IPS DF 4.7 (cell line): Measurements from ENCODE around the gene ATP5F1D.
"Not testable (repeated sequence)": the region's sequence is repeated elsewhere in the genome, so short reads cannot be mapped to it uniquely, and the experiment has no call there.

ENCODE experiments used
- DNase-seq: peaks from one replicate; pipeline ENCODE4 v3.0.0-alpha.2; 2013; ENCODE audit warnings: low spot score; ENCODE audit errors: extremely low read depth

The ATP5F1D gene

GRCh38 chr19:1246265-1247087, 4.9 kb downstream of the ATP5F1D start:
- not testable (repeated sequence) for DNase-seq

GRCh38 chr19:1247748-1248138, 6.2 kb downstream of the ATP5F1D start:
- no peak for DNase-seq

GRCh38 chr19:1248139-1248785, 6.7 kb downstream of the ATP5F1D start, which contains the start of gene MIDN:
TSS of gene MIDN (plus strand) at chr19:1248583. CDS start at chr19:1250297, 1,714 bp downstream.
- no peak for DNase-seq

DNA sequence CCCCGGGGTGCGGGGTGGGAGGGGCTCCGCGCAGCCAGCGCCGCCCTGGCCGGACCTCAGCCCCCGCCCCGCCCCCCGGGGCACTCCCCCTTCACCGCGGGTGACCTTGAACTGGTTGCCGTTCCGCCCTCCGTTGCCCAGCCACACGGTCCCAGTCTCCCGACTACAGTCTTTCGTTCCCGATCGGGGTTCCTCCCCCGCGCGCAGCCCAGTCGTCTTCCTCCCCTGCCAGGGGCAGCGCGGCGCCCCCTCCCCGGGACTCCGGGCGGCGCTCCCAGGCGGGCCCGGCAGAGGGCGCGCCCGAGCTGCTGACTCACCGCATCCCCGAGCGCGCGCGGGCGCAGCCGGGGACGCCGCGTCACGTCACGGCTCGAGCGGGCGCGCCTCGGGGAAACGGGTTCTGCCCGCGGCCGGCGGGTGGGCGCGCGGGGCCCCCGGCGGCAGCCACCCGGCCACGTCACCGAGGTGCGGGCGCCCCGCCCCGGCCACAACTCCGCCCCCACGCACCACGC, 7.3 kb downstream of the ATP5F1D start:
- DNase-seq: no peak

DNA sequence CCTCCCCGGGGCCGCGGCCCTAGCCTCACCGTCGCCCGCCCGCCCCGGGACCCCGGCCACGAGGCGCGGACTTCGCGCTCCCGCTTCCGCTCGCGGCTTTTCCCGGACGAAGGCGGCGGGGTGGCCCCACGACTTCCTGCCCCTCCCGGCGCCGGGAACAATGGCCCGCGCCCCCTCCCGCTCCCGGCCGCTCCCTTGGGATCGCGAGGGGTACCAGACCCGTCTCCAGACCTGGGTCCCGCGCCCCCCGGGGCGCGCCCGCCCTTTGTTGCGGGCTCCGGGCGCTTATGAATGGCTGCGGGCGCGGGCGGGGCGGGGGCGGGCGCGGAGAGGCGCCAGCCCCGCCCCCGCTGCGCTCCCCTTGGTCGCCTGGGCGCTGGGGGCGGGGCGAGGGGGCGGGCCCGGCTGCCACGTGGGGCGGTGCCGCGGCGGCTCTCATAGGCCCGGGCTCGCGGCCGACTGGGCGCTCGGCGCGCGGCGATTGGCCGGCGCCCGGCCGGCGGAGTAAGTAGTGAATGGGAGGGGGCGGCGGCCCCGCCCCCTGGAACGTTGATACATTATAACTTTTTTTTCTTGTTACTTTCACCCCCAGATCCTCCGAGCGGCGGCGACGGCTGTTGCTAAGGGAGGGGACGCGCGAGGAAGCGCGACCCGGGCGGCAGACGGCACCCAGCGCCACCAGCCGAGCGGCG, 7.9 kb downstream of the ATP5F1D start:
- no peak for DNase-seq

GRCh38 chr19:1249990-1250436, 8.5 kb downstream of the ATP5F1D start:
- no peak for DNase-seq

- DNase-seq: no peak
These were observed 9.1 kb downstream of the ATP5F1D start for GRCh38 chr19:1250437-1251260.

DNA sequence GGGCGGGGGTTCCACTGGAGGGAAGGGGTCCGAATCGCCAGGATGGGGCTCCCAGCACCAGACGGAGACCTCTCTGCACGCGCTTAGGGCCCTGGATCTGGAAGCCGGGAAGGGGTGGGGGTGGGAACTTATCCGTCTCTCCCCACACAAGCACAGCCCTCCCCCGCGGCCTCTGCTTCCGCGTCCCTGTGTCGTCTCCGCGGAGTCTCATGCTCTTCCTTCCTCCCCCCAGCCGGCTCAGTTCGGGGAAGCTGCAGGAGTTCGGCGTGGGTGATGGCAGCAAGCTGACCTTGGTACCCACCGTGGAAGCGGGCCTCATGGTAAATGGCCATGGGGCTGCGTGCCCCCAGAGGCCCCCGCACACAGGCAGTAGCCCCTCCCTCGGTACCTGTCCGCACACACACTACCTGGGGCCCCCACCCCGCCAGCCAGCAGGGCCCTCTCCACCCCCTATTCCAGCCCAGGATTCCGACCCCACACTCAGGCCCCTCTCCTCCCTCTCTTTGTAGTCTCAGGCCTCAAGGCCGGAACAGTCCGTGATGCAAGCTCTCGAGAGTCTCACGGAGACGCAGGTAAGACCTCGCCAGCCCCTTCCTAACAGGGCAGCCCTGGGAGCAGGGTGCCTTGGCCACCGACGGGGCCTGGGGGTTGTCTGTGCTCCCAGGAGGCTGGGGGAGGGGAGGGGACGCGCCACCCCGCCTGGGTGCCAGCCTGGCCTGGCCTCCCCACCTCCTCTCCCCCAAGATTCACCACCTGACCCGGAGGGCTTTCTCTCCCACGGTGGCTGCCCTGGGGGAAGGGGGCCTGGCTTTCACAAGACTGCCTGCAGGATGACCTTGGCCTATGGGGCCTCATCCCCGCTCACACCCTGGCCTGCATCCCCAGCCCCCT, 10.0 kb downstream of the ATP5F1D start:
- DNase-seq: no peak

GRCh38 chr19:1252221-1252820, 10.8 kb downstream of the ATP5F1D start:
- DNase-seq: no peak

- no peak for DNase-seq
These were observed 11.4 kb downstream of the ATP5F1D start for GRCh38 chr19:1252821-1253513.

- DNase-seq: no peak
These were observed 12.0 kb downstream of the ATP5F1D start for GRCh38 chr19:1253514-1254080.

- DNase-seq: no peak
These were observed 12.6 kb downstream of the ATP5F1D start for GRCh38 chr19:1254081-1254527.

GRCh38 chr19:1254530-1255185, 13.1 kb downstream of the ATP5F1D start:
- no peak for DNase-seq

- no peak for DNase-seq
These were observed 13.9 kb downstream of the ATP5F1D start for GRCh38 chr19:1255186-1256161.

GRCh38 chr19:1256646-1257474, 15.3 kb downstream of the ATP5F1D start:
- no peak for DNase-seq
